Activated gamma-delta T cell (primary cell): ENCODE data around the gene PAPPA2.
"Not testable (repeated sequence)": the region's sequence is repeated elsewhere in the genome, so short reads cannot be mapped to it uniquely, and the experiment has no call there.

Source experiments
- DNase-seq: peaks from one replicate; lab custom pipeline; 2025; lab: John Stamatoyannopoulos, UW
- total RNA-seq, 2 donors: gene quantifications; one replicate each; lab custom pipeline; 2026; lab: John Stamatoyannopoulos, UW

The PAPPA2 gene, protein sequence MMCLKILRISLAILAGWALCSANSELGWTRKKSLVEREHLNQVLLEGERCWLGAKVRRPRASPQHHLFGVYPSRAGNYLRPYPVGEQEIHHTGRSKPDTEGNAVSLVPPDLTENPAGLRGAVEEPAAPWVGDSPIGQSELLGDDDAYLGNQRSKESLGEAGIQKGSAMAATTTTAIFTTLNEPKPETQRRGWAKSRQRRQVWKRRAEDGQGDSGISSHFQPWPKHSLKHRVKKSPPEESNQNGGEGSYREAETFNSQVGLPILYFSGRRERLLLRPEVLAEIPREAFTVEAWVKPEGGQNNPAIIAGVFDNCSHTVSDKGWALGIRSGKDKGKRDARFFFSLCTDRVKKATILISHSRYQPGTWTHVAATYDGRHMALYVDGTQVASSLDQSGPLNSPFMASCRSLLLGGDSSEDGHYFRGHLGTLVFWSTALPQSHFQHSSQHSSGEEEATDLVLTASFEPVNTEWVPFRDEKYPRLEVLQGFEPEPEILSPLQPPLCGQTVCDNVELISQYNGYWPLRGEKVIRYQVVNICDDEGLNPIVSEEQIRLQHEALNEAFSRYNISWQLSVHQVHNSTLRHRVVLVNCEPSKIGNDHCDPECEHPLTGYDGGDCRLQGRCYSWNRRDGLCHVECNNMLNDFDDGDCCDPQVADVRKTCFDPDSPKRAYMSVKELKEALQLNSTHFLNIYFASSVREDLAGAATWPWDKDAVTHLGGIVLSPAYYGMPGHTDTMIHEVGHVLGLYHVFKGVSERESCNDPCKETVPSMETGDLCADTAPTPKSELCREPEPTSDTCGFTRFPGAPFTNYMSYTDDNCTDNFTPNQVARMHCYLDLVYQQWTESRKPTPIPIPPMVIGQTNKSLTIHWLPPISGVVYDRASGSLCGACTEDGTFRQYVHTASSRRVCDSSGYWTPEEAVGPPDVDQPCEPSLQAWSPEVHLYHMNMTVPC (N-terminal part only)
- total RNA-seq: 0.13 to 0.31 reads per million in 2 donors

DNA sequence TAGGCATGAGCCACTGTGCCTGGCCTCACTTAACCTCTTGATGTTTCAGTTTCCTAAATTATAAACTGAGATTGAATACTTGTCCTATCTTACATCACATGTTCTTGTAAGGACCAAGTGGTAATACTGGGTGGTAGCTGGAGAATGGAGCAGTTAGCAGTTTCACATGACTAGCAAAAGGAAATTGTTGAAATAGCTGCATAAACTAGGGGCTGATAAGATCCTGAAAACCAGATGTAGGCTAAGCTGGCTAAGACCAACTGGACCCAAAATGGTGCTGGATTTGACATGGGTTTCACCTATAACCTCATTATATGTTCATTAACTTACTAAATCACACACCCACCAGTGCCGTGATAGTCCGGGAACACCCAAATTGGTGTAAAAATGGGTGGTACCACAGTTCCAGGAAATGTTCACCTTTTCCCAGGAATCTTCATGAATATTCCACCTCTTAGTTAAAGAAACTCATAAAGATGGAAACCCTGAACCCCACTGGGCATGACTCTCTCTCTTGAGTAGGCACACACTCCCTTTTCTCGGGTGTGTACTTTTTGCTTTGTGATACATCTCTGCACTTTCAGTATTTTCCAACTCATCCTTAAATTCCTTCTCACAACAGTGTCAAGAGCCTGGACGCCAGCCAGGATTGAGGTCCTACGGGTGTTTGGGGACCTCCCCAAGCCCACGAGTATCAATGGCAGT, at the start of gene PAPPA2:
Gene PAPPA2 (plus strand): TSS at position 502 of the 705 bp plus-strand sequence. CDS start 93,148 bp downstream, outside the sequence.
- no peak for DNase-seq

DNA sequence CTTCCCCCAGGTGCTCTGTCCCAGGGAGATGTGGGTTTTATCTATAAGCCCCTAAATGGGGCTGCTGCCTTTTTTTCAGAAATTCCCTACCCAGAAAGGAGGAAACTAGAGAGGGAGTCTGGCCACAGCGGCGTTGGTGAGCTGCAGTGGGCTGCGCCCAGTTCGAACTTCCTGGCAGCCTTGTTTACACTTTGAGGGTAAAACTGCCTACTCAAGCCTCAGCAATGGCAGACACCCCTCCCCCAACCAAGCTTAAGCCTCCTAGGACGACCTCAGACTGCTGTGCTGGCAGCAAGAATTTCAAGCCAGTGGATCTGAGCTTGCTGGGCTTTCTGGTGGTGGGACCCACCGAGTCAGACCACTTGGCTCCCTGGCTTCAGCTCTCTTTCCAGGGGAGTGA, 46.2 kb upstream of the PAPPA2 start:
- no peak for DNase-seq

DNA sequence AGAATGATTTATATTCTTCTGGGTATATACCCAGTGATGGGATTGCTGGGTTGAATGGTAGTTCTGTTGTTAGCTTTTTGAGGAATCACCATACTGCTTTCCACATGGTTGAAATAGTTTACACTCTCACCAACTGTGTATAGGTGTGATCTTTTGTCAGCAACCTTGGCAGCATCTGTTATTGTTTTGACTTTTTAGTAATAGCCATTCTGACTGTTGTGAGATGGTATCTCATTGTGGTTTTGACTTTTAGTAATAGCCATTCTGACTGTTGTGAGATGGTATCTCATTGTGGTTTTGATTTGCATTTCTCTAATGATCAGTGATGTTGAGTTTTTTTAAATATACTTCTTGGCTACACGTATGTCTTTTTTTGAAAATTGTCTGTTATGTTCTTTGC, 43.4 kb upstream of the PAPPA2 start:
- DNase-seq: not testable (repeated sequence)

DNA sequence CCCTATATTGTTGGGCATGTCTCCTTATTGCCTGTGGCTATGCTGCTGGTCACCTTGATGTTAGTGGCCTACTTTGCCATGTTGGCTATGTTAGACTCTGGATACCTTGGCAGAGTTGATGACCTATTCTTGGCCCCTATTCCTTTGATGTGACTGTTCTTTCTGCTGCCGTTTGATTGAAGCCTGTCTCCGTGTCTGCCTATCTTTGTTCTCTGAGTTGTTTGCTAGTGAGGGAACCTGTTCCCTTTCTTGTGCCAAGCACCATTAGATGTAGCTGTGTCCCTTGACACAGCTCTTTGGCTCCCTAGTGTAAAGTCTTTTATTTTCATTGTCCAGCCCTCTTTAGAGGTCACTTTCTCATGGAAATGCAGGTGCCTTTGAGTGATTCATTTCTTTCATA, 28.7 kb upstream of the PAPPA2 start:
- DNase-seq: no peak

DNA sequence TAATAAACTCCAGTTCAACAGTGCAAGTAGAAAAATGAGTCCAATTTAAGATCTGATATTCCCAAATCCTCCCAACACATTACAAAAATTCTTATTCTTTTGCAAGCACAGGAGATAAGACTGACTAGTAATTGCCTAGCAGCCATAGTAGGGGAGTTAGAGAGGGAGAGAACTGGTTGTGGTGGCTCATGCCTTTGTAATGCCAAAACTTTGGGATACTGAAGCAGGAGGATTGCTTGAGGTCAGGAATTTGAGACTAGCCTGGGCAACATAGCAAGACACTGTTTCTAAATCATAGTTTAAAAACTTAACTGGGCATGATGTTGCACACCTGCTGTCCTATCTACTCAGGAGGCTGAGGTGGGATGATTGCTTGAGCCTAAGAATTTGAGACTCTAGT, 26.7 kb upstream of the PAPPA2 start:
- DNase-seq: no peak

DNA sequence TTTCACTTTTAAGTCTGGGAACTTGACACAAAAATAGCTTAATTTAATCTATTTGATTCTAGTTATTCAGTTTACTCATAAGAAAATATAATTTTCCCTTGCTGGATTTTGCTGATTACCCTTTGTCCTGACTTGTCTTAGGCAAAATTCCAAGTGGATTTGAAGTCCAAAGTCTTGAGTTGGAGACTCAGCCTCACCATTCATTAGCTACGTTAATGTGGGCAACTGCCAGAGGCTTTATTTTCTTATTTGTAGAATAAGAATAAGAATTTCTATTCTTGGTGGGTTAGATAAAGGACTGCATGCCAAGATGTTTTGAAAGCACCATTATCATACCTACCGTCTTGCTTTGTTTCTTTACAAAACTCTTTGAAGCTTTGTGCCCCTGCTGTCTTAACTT, 22.8 kb upstream of the PAPPA2 start:
- no peak for DNase-seq

DNA sequence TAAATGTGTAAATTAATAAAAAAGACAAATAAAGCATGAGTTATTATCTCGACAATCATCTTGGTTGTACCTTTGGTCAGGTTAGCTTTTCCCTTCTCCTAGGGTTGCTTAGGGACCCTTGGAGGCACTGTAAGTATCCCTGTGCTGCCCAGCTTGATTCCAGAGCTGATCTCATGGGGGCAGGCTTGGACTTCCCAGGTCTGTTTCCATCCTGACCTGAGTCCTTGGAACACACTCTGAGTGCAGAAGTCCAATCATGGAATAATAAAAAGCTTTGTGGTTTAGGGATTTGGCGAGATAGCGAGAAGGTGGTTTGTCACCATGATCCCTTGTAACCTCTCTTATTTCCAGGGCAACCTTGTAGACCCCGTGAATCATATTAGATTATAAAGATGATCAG, 18.7 kb upstream of the PAPPA2 start:
- DNase-seq: no peak

DNA sequence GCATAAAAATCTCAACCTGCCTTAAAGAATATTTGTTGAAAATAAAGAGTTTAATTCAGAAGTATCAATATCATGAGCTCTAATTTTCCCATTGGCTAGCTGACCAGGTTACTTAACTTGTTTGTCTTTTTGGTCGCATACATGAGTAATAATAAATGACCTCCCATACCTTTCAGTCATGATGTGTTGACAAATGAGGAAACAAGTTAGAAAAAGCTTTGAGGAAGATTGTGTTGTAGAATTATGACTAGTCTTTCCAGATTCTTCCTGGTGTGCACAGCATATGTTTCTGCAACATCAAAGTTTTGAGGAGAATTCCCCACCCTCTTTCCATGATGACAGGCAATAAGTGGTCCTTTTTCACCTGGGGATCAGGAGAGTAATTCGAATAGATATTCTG, 17.6 kb upstream of the PAPPA2 start:
- DNase-seq: no peak

DNA sequence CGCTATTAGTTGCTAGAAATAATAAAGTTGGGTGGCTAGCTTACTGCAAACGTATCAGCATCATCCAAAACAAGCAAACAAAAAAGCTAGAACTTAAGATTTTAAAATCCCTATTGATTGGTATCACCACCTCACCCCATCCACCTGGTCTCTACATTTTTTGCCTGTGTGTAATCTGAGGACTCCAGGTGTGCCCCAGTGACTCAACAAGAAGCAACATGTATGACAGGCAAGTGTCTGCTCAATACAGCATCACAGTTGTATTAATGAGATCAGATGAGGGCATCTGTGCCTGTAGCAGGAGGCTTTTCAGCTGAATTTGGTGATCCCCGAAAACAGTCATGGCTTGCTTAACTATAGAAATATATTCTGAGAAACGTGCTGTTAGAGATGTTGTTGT, 14.6 kb upstream of the PAPPA2 start:
- no peak for DNase-seq

DNA sequence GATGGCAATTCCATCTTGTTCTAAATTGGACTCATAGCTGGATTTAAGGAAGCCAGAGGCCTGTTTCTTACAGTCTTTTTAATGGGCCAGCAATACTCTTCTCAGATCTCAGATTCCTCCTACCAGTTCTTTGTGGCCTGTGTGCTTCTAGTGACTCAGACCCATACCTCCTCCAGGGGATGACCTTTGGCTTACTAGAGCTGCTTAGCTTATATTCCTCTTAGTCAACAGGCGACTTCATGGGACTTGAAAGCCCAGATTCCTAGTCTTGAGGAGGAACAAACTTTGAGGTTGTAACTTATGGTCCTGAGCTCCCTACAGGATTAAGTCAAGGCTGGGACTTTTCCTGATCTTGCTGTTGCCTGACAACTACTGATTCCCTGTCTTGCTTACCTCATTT, 12.4 kb upstream of the PAPPA2 start:
- no peak for DNase-seq

DNA sequence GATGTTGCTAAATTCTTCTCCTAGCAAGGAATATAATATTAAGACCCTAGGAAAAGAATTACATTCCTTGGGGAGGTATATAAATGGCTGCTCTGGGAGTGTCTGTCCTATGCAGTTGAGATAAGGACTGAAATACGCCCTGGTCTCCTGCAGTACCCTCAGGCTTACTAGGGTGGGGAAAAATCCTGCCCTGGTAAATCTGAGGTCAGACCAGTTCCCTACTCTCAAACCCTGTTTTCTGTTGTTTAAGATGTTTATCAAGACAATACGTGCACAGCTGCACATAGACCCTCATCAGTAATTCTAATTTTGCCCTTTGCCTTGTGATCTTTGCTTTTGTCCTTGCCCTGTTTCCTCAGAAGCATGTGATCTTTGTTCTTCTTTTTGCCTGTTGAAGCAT, 11.2 kb upstream of the PAPPA2 start:
- not testable (repeated sequence) for DNase-seq

DNA sequence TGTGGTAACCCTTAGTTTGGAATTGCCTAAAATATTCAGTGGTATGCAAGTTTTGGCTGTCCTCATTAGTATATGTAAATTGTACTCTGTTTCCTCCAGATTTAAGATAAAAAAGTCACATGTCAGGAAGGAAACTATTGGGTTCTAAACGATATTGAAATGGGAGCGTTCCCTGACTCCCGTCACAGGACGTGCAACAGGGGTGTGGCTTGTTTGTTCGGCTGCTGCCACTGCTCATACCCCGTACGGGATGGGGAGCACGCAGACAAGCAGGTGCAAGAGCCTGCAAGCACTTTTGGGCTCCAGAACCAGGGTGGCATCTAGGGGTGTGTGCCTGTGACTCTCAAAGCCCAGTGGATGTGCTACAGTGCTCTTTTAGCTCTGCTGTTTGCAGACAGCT, 6.2 kb upstream of the PAPPA2 start:
- DNase-seq: no peak

DNA sequence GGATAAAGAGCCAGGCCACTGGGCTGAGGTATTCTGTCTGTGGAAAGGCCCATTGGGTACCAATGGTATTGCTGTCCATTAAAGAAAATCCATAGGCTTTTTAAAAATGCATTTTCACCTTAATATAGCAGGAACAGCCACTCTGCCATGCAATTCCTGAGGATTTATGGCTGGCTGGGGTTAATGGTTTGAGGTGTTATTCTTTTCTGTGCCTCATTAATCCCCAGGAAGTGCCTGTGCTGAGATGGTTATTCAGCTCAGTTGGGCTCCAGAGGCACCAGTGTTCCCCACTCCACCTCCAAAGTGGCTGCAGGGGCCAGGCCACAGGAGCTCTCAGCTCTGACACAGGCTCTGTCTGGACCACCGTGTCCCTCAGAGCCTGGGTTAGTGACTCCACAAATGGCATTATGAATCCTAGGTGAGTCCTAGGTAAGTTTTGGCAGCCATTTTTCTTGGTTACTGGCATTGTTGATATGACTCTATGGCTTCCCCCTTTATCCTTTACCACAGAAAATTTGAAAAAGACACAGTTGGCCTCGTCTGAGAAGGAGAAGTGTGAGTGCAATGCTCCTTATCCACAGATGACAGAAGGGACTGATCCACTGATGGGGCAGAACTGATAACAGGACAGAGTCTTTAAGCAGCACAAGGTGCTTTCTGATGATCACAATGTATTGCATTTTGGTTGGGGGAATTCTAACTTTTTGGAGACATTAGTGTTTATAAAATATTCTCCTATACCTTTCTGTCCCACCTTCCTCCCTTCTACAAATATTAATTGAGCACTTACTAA, 2.2 kb upstream of the PAPPA2 start:
- no peak for DNase-seq

DNA sequence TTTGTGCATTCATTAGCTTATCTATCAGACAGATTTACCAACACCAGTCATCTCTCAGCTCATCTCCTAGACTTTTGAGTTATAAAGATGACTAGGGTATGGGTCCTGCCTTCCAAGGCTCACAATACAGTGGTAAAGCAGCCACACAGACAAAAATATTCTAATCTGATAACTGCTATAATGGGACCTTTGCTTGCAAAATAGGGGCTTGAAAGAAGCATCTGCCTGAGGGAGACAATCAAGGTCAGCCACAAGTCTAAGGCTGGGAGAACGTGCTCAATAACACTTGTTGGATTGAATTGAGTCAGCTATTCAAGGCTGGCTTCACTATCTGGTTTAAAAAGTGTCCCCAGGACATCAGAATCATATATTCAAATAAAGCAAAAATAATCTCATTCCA, 1.4 kb upstream of the PAPPA2 start:
- no peak for DNase-seq

DNA sequence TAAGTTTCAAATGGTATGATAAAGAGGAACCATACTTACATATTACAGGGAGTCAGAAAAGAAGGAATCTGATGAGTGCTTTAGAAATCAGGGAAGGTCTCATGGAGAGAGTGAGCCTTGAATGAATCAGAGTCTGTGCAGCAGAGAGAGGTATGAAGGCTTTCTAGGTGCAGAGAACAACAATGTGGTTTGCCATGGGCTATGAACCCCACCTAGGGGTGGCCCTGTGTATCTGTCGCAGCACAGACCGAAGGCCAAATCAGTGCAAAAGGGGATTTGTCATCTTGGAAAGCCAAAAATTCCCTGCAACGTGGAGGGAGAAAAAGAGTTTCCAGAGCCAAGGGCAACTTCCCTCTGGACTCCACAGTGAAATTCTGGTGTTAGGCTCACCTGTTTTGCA, 3.5 kb downstream of the PAPPA2 start:
- DNase-seq: no peak

DNA sequence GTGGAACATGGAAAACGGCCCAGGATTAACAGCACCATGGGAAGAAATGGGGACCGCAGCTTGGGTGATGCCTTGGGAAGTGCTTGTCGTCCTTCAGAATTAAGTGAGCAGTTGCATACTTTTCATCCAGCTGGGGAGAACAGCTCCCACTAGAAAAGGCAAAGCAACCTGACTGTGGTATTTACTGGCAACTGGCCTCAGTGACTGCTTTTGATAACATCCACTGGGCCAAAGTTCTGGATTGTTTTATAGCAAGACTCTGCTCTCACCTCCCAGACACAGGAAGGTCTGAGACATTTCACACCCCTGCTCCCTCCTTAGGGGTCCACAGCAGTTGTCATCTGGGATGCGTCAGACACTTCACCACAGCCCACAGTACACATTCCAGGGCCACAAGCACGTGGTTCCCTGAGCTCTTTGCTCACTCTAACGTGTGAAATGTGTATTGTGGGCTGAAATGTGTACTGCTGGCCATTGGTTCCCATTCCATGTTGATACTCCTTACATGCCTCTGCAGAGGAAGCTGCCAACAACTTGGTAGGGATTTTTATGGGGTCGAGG, 6.6 kb downstream of the PAPPA2 start:
- DNase-seq: no peak

DNA sequence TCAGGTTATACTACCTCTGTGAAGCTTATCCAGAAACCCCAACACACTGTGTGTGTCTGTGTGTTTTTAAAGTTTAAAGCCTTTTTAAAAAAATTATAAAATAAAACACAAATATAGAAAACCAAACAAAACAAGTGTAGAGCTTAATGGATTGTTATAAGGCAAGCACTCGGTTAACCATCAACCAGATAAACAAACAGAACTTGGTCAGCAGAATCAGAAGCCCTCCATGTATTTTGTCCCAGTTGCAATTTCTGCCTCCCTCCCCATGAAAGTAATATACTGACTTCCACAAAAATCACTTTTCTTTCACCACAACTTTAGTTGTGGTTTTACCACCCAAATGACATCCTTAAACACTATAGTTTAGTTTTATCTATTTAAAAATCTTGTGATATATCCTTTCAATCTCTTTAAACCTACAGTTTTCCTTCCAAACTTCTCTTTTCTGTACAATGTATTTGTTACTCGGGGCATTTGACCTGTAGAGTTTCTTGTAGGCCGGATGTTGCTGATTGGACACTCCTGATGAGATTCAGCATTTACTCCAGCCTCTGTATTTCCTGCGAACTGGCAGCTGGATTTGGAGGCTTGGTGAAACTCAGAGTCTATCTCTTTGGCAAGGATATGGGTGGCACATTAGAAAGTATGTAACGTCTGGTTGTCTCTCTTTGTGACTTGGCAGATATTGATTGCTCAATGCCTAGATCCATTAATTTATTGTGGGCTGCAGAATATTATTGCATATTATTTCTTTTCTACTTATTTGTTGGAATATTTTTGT, 8.6 kb downstream of the PAPPA2 start:
- no peak for DNase-seq

DNA sequence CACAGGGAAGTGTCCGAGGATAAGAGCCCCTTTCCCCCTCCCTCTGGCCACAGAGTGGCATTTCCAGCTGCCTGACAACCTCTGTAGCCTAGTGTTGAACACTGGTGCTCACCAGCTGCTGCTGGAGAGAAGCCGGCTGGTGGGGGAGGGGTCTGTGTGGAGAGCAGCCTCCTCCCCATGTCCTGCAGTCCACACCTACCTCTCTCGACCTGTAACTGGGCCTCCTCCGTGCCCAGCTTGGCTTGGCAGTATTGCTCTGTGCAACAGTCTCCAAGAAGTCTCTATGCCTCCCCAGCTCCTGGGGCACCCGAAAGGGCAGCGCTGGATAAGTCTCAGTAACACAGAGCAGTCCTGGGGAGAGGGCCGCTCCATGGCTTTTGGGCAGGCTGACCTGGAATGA, 17.0 kb downstream of the PAPPA2 start:
- no peak for DNase-seq

DNA sequence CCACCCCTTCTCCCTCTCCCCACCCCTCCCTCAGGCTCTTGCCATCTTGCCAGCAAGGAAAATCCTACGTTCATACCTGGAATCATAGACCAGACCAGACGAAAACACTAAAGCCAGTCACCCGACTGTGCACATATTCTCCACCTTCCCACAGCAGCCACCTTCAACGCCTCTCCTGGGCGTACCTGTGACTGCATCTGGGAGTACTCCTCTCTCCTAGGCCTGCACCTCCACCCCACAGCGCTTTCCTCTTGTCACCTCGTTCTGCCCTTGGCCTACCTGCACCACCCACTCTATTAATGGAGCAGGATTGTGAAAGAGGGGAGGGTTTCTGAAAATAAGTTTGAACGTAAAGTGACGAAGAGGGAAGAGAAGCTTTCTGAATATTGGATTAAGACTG, 17.8 kb downstream of the PAPPA2 start:
- no peak for DNase-seq

DNA sequence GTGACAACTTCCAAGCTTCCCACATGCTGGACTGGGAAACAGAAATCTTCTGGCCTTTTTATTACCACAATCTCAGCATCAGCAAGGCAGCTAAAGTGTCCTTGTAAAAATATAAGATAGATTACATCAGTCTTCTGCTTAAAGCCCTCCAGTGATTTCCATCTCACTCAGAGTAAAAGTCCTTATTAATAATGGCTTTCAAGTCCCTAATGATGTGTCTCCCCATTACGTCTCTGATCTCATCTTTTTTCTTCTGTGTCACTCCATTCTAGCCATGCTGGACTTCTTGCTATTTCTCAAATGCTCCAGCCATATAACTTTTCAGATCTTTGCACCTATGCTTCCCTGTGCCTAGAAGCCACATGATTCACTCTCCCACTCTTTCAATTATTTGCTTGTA, 22.1 kb downstream of the PAPPA2 start:
- no peak for DNase-seq
